Transverse colon (tissue), 3 donors: Measurements from ENCODE around the gene COL20A1.

Experiments
- CTCF ChIP-seq, 5 experiments: fragments of 200-600 bp in 3 of 5; fragments of 450-650 bp in 2 of 5; sonication (generic) in 3 of 5; IDR thresholded peaks; 1 replicate in 2 of 5; 2 replicates in 3 of 5; pipeline ENCODE4 v1.5.1; 2016 to 2017; ENCODE audit warnings: antibody characterized with exemption in 5 of 5, inconsistent platforms in 3 of 5, mild to moderate bottlenecking in 2 of 5, moderate library complexity in 1 of 5
- EP300 ChIP-seq: sonication (generic); formaldehyde crosslinking; IDR thresholded peaks from one replicate; pipeline ENCODE4 v1.6.1; 2017; ENCODE audit warnings: antibody characterized with exemption, low read depth
- POLR2A ChIP-seq: fragments of 450-650 bp; IDR thresholded peaks from one replicate; pipeline ENCODE4 v1.6.1; 2016; ENCODE audit warnings: antibody characterized with exemption, mild to moderate bottlenecking, moderate library complexity

GRCh38 chr20:63363013-63363957 lies 70.3 kb downstream of the COL20A1 start:
- TF ChIP-seq POLR2A (no peak), CTCF (IDR thresholded peaks at IDR 0.05) (no peak), EP300 (no peak)
